Measurements from ENCODE around the gene BTK.
A peak's percentile ranks its signal among the peaks of the same experiment; 100 is the strongest.

Gene BTK

DNA sequence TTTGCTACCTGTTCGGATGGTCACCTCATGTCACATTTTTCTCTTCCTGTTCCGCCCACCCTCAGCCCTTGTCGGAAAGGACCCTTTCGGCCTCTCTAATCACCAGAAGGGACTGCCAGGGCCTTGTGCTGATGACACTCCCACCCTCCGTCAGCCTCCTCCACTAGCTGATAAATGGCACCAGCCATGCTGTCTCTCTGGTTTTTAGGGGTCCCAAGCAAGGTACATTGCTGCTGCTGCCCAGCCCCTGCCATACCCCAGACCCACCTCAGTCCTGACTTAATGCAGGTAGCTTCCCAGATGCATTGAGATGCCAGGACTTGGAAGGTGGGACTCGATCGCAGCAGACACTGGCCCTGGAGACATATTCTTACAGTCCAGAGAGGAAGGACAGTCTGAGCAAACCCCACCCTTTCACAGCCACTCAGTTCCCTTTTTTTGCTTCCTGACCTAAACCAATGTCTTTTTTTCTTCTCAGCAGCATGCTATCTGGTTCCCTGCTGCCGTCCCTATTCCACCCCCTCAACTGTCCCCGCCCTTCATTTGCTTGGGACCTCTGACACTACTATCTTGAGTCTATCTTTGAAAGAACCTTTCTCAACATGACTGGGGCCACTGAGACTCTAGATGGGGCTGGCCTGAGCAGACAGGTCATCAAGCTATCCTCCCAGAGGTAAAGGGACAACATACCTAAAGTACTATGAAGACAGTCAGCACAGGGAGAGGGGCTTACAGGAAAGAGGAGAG is at the start of gene BTK:
Gene BTK, minus strand, starts transcription at position 397 of the 747 bp plus-strand sequence. CDS start 10,907 bp downstream, outside the sequence.
- DNase-seq, result no peak

DNA sequence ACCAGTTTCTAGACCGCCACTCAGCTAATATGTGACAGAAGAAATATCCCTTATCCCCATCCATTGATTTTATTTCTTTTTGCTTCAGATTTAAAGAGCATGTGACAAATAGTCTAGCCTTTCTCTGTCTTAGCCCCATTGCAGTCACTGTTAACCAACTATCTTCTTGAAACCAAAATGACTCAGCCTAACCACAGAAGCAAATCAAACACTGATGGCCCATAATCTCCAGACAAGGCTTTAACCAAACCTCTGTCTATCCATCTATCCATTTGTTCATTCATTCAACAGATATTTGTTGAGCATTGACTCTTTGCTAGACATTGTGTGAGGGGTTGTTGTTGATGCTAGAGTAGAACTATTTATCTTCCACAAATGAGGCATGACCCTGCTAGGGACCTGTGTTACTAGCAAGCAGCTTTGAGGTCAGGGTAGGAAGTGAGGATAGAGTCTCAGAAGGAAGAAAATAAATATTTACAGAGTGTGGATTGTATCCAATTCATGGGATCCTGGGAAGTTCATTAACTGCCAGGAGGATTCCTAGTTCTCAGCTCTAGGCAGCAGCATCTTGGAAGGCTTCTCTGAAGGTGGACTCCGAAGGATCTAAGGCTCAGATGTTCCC is 44.6 kb upstream of the BTK start:
- DNase-seq, result peak; percentile 49

DNA sequence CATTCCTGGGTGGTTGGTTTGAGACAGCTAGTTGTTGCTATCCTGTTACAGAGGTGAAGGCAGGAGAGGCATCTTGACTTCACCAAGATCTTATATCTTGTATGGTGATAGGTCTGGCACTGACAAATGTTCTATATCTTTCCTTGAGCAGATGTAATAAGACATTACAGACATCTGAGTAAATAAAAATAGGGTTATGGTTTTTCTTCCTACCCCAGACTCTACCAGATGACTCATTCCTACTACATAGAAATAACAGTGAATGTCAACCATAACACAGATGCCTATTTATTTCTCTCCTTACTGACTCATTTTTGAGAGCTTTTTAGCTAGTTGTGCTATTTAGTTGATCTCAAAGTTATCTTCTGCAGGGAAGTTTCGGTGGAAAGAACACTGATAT is 43.9 kb upstream of the BTK start:
- peak; percentile 20 for DNase-seq

DNA sequence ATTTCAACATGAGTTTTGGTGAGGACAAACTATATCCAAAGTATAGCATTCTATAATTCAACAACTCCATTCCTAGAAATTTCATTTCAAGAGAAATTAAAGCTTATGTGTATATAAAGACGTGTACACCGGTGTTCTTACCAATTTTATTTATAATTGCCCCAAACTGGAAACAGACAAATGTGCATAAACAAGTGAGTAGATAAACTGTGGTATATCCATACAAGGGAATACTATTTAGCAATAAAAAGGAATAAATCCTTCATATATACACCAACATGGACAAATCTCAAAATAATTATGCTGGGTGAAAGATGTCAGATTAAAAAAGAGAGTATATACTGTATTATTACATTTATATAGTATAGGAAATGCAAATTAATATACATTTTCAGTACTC is 42.0 kb upstream of the BTK start:
- no peak for DNase-seq

DNA sequence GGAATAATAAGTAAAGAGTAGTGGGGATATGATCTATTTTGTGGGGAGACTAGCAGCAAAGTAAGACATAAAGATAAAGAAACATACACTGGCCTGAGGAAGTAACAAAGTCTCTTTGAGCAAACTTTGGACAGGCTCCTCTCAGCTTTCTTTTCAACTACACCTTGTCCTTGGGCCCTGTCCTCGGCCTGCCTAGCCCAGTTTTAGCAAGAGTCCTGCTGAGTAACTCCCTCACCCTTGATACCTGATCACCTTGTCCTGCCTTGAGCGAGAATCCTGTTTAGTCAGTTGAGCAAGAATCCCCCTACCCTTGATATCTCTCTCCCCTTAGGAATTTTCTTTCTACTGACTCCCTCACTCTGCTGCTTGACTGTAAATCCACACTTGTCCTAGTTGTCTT is 33.5 kb upstream of the BTK start:
- no peak for DNase-seq

DNA sequence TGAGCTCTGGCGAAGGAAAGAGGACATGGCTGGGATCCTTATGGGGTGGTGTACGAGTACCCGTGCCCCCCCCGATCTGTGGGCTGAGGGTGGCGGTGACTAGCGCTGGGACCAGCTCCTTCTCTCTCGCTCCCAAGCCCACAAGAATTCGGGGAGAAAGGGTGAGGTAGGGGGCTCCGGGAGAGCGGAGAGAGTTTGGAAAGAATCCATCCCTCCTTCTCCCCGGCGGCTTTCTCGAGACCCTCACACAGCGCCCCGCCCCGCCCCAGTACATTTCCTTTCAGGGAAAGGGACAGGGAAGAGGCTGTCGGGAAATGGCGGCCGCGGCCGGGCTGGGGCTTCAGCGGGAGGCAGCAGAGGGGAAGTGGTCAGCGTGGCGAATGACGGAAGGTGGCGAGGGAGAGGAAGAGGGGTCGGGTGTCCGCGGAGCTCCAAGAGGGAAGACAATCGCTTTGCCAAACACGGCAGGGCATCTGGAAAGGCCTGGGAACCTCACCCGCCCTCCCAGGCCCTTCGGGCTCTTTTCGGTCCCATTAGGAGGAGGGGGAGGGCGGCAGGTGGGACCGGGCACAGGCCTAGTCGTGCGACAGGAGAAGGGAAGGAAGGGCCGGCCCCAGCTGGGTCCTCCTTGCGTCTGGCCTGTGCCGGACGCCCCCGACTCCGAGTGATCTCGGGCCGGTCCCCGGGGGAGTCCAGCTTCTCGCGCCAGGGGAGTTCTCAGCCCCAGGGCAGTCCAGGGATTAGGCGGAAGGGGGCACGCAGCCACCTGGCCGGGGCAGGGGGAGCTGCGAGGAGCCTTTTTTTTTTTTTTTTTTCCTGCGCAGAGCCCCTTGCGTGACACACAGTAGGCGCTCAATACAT is 32.2 kb upstream of the BTK start:
- DNase-seq, result peak; percentile 78

DNA sequence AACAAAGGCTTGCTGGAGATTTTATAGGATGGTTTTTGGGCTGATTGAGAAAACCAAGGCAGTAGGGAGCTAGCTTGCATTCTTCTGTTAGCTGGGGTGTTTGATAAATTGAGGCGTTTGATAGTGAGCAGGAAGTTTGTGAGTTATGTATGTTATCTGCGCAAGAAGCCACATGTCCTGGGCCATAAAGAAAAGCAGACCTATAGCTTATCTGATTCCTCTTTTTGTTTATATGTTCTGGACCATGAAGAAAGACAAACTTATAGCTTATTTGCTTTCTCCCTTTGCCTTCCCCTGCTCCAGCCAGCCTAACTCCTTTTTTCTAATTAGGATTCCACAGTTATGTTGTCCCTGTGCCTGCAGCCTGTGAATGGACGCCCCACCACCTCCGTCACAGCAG is 31.2 kb upstream of the BTK start:
- DNase-seq, result no peak

DNA sequence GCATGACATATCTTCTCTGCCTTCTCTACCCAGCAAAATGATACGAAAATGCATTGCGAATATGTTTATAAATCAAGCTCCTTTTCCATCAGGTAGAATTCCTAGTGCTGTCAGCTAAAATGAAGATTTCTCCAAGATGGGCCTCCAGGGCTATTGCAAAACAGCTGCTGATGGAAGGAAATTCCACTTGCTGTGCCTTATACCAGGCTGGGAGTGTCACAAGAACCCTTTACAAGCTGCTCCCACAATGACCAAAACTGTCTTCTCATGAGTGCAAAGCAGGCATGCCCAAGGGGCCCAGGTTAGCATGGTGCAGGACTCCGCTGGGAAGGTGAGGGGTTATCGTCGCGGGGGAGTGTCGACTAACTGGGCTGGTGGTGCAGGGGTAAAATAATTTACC is 30.7 kb upstream of the BTK start:
- no peak for DNase-seq

DNA sequence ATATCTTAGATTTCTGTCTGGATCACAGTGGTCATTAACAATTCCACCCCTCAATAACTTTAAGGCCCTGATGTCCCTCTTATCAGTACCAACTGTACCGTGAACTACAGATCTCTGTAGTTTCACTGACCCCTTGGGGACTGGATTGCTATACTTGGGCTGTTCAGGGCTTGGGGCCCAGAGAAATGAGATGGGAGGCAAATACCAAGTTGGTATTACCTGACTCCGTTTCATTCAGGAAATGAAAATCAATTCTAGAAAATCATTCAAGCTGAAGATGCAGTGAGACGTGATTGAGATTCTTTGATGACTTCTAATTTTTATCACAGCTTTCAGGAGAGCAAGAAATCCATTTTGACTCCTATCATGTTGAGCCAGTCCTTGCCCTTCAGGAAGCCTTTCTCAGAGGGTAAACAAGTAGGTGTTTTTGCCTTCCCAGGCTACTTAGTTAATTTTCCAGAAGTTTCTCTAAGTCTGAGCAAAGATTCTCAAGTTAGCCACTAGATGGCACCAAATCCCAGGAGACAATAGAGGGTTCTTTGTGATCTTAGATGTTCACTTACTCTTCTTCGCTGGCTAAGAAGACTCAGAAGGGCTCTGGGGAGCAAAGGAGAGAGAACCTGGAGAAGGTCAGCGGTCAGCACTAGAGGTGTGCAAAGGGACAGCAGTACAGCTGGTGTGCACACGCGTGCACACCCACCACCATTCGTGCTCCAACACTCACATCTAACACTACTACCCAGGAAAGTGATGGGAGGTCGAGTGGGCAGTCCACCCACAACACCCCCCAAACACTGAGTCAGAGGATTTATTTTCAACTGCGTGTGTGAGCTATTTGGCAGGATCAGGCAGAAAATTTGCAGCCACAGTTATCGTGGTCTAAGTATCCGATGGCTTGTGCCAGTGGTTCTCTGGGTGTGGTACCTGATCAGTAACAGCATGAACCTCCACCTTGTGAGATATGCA is 29.5 kb upstream of the BTK start:
- peak; percentile 76 for DNase-seq

DNA sequence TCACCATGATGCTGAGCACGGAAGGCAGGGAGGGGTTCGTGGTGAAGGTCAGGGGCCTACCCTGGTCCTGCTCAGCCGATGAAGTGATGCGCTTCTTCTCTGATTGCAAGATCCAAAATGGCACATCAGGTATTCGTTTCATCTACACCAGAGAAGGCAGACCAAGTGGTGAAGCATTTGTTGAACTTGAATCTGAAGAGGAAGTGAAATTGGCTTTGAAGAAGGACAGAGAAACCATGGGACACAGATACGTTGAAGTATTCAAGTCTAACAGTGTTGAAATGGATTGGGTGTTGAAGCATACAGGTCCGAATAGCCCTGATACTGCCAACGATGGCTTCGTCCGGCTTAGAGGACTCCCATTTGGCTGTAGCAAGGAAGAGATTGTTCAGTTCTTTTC is 26.0 kb upstream of the BTK start:
- no peak for DNase-seq

DNA sequence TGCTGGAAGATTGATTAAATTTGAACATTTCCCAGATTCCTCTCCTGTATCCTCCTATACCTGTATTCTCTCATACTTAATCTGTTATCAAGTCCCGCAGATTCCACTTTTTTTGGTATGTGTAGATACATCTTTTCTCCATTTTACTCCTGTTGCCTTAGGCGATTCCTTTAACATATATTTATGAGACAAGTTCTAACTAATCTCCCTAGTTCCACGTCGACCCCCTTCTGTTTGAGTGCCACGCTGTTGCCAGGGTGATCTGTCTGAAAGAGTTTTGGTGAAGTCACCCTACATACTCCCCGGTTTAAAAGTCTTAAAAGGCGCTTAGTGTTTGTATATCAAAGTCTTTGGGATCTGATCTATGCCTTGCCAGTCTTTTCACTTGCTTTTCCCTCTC is 24.5 kb upstream of the BTK start:
- DNase-seq, result no peak

DNA sequence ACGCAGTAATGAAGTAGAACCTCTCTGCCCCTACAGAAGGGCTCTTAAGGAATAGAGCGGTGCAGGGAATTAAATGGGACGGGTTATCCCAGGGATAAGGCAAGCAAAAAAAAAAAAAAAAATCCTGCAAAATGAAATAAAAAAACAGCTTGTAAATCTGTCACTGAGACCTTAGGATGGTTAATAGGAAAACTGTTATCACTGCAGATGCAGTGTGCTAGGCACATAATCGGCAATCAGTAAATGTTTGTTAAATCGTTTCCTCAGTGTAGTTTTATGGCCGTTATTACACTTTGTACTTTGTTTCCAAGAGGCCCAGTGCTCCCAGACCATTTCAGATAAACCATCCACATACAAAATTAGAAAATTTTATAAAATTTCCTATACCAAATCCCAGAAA is 23.1 kb upstream of the BTK start:
- DNase-seq, result peak; percentile 32

DNA sequence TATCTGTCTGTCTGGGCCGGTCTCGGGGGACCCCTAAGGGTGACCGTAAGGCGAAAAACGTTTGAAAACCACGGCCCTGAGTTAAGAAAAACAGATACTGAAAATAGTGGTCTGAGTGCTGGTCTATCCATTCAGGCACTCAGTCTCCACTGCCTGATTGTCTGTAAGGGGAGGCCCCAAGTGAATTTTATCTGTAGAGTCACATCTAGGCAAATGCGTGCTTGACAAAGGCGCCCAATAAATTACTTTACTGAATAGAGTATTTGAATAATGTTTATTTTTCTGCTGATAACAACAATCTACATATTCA is 22.5 kb upstream of the BTK start:
- DNase-seq, result no peak

DNA sequence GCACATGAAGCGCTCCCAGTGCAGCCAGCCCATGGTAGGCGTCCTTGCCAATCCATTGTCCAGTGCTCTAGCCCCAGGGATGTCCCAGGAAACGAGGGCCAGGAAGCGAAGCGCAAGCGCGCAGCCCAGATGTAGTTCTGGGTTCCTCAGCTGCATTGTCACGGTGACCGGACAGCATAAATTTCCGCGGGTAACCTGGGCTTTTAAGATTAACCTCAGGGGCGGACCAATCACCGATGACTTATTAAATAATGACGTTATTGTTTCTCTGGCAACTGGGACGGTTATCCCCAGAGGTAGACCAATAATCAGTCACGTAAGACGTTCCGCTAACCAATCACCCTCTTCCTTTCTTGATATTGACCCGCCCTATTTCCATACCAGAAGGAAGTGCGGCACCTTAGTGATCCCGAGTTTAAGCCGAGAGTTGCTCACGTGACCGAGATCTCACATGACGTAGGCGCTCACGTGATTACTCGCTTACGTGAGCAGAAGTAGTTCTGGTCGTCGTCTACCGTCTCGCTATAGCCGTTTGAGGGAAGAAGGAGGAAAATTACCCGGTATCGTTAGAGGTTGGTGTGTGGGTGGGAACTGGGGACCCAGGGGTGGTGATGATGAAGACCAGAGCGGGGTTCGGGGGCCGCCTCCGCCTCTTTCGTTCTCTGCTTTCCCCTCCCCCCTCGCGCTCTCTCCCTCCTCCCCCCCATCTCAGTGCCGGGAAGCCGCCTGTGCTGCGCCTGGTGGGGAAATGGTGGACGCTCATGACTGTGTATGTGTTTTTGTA is 21.9 kb upstream of the BTK start, which contains the start of the genes GLA and HNRNPH2:
Gene GLA, minus strand, starts transcription at position 178 of the 784 bp plus-strand sequence. Its CDS starts 22 bp downstream, at position 156.
Gene HNRNPH2, plus strand, starts transcription at position 475 of the 784 bp plus-strand sequence. CDS start 3,767 bp downstream, outside the sequence.
- peak; percentile 99 for DNase-seq

DNA sequence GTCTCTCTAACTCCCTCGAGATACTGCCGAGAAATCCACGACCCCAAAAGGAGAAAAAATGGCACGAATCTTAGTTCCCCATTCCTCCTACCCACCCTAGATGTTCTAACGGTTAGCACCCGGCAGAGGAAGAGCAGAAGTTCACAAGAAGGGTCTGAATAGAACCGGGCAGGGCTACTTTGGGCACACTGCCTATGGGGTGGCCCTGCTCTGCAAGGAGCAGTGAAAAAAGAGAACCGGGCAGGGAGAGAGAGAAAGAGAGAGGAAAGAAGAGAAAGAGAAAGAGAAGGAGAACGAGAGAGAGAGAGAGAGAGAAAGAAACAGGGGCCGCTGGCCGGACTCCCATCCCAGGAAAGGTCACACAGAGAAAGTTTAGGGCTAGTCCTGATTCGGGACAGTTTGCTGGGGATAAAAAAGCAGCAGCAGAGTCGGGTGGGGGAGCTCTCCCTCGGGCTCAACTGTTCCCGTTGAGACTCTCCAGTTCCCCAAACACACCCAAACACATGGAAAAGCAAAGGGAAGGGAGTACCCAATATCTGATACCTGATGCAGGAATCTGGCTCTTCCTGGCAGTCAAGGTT is 21.3 kb upstream of the BTK start:
- peak; percentile 53 for DNase-seq

DNA sequence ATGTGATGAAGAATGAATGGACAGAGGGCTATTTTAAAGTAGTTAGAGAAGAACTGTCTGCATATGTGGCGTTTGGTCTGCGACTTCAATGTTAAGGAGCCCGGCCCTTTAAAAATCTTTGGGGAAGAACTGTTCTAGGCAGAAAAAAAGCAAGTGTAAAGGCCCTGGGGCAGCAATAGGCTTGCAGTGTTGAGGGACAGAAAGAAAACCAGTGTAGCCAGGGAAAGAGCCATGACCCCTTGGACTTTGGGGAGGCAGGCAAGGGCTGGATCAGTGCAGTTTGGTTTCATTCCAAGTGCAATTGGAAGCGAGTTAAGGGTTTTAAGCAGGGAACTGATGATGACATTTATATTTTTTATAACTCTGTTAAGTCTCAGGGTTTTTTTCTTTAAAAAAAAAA is 13.8 kb upstream of the BTK start:
- no peak for DNase-seq

DNA sequence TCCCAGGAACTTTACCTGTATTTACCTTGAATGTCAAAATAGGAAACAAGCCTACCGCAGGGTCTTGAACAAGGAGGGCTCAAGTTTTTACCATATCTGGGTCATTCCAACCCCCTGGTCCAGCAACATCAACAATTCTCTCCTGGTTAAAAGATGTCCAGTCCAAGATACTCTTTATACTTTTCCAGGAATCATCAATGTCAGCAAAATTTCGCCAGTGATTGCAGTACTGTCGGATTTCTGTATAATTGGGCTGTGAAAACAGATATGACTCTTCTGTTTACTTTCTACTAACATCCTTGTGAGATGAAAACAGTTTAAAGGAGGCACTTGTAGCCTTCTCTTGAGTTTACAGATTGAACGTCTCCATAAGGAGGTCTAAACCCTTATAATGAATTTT is 12.7 kb upstream of the BTK start:
- no peak for DNase-seq

DNA sequence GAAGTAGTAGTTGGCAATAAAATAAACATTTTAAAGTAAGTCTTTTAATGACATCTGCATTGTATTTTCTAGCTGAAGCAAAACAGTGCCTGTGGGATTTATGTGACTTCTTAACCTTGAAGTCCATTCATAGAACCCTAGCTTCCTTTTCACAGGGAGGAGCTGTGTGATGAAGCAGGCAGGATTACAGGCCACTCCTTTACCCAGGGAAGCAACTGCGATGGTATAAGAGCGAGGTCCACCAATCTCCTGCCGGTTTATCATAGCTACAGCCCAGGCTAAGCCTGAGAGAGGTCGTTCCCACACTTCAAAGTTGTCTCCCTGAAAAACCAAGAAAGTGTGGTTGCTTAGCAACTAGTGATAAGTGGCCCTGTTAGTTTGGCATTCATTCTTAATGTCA is 11.8 kb upstream of the BTK start:
- DNase-seq, result peak; percentile 37

DNA sequence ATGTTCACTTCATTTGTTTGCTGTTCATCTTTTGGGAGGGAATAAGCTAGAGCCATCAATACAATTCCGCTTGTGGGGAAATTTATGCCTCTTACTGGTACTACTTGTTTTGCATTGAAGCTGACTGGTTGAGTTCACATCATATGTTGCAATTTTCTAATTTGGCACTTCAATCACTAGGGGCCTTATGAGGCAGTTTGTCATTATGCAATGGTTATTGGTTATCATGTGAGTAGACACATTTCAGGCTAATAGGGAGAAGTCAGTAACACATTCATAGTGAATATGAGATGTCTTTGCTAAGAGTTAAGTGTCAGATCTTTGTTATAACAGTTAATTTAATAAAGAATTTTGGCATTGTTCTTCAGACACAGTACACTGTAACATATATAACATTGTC is 9.8 kb upstream of the BTK start:
- DNase-seq, result peak; percentile 15

DNA sequence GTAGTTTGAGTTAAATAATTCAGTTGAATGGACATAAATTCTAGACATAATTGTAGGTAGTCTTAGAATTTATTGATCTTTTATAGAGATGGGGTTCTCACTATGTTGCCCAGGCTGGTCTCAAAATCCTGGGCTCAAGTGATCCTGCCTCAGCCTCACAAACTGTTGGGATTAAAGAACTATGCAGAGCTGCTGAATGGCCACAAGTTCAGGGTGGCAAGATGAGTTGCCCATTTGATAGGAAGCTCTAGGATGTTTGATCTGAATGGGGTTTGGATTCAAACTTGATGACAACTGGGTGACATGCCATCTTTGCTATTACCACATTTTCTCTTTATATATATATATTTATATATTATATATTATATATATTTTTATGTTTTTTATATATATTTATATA is 8.4 kb upstream of the BTK start:
- DNase-seq, result peak; percentile 13
